HG03354 (cell line): ENCODE data around the gene NXNL1.

Experiments
- ATAC-seq: cut with Tn5 transposase; IDR thresholded peaks from one replicate; pipeline ENCODE4 v1.9.1; 2021; ENCODE audit warnings: mild to moderate bottlenecking; ENCODE audit not compliant: unreplicated experiment, poor library complexity, severe bottlenecking

Gene NXNL1

GRCh38 chr19:17423429-17424208 is 37.1 kb downstream of the NXNL1 start:
- no peak for ATAC-seq

DNA sequence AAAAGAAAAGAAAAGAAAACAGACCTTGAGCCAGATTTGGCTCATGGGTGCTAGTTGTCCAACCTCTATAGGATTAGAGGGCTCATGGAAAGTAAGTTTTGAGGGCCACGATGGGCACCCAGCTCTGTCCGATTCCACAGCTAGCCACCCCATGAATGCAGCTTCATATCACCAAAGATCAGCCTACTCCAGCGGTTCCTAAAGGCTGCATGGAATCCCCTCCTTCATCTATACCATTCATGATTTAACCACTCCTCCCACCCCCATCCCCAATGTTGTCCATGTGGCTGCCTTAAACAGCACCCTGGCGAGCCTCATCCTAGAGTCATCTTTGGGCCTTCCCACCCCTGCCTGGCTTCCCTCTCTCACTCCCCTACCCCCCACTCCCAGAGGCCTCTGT is 38.8 kb downstream of the NXNL1 start:
- no peak for ATAC-seq

- ATAC-seq = peak; percentile 11
Measured at GRCh38 chr19:17420475-17420924, 40.2 kb downstream of the NXNL1 start.

DNA sequence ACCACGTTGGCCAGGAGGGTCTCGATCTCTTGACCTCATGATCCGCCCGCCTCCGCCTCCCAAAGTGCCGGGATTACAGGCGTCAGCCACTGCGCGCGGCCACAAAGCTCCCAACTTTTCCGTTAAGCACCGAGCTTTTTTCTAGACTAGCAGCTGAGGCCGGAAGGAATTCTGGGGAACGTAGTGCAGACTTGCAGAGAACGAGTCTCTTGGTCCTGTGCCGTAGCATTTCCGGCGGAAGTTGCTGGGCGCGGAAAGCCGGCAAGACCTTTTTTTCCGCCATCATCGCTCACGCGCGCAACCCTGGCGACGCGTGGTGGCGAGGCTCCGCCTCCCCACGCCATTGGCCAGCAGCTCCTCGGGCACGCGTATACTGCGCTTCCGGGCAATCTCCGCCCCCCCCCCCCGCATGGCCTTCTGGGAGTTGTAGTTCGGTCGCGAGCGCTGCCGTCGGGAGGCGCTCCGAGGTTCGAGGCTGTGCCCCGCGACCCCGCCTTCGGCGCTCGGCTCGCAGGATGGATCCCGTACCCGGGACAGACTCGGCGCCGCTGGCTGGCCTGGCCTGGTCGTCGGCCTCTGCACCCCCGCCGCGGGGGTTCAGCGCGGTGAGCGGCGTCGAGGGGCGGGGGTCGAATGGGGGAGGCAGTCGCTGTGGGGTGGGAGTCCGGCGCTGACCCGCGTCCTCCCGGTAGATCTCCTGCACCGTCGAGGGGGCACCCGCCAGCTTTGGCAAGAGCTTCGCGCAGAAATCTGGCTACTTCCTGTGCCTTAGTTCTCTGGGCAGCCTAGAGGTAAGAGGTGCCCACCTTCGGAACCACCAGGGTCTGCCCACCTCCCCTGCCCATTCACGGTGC is 40.9 kb downstream of the NXNL1 start, which contains the start of gene MVB12A:
Gene MVB12A (plus strand): TSS at position 427 of the 854 bp plus-strand sequence. CDS start 89 bp downstream, at position 516.
- ATAC-seq = peak; percentile 93

DNA sequence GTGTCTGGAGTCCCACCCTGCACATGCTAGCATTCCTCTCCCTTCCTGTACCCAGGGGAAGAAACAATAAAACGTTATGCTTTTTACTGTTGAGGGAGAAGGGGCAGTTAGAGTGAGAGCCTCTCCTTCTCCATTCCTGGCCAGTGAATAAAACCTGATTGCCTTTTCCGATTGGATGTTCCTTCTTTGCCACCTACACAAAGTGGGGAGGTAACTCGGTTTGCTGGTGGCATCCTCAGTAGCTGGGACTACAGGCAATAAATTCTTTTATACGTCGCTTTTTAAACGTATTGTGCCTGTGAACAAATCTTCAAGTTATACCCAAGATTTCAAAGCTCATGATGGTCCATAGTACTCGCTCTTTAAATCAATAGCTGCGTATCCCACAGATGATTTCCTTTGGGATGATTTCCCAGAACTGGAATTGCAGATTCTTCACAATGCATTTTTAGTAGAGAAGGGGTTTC is 41.5 kb downstream of the NXNL1 start:
- ATAC-seq = no peak

DNA sequence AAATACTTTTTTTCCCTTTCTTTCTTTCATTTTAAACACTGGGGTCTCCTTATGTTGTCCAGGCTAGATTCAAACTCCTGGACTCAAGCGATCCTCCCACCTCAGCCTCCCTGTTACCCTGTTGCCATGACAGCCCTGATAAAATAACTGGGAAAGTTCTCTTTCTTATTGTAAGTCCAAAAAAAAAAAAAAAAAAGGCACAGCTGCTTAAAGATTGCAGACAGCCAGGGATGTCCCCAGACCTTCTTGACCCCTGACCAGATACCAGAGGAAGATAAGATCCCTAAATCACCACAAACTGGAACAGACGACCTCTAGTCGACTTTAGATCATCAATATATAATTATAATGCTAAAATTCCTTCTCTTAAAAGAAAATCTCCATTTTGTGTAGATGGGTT is 42.0 kb downstream of the NXNL1 start:
- no peak for ATAC-seq

- ATAC-seq = no peak
Measured at GRCh38 chr19:17415121-17415520, 45.6 kb downstream of the NXNL1 start.

GRCh38 chr19:17414097-17414496 is 46.6 kb downstream of the NXNL1 start:
- ATAC-seq = no peak

DNA sequence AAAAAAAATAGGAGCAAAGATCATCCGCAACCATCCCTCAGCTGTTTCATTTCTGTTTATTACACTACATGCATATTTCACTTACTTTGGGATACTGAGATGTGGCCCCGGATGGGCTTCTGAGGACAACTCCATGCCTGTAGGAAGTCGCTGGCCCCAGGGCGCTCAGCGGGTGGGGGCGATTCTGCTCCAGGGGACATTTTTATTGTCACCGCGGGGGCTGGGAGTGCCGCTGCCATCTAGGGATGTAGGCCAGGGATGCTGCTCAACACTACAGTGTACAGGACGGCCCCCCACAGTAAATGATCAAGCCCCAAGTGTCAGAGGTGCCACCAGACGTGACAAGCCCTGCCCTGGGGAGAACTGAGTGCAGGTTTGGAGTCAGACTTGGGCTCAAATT is 48.9 kb downstream of the NXNL1 start:
- no peak for ATAC-seq

DNA sequence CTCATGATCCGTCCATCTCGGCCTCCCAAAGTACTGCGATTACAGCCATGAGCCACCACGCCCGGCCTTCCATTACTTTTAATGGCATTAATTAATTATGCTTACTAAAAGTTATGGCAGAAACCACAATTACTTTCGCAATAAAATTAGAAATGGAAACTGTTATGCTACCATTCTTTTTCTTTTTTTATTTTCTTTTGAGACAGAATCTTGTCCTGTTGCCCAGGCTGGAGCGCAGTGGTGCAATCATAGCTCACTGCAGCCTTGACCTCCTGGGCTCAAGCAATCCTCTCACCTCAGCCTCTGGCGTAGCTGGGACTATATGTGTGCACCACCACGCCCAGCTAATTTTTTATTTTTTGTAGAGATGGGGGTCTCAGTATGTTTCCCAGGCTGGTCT is 50.7 kb downstream of the NXNL1 start:
- ATAC-seq = no peak

DNA sequence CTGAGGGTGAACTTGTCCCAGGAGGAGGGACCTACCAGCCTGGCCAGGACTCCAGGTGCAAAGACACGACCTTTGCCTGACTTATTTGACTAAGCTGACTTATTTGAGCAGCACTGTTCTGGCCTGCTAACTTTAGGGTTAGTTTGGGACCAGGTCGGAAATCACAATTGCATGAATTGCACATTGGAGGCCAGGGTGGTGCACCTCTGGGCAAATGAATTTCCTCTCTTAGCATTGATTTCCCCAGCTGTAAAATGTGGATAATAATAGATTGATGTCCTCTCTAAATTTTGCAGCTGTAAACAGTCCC is 53.9 kb downstream of the NXNL1 start:
- no peak for ATAC-seq

GRCh38 chr19:17406046-17406886 is 54.5 kb downstream of the NXNL1 start:
- peak; percentile 17 for ATAC-seq
